NCI-H146 treated with DMSO at 0.1 percent for 48 hours (cell line): Measurements from ENCODE around the gene HEMGN.
A peak's percentile ranks its signal among the peaks of the same experiment; 100 is the strongest.
"Not testable (repeated sequence)": the region's sequence is repeated elsewhere in the genome, so short reads cannot be mapped to it uniquely, and the experiment has no call there.

Source experiments
- DNase-seq: peaks from one replicate; lab custom pipeline; 2025; ENCODE audit not compliant: unreplicated experiment; lab: John Stamatoyannopoulos, UW

The HEMGN gene, protein sequence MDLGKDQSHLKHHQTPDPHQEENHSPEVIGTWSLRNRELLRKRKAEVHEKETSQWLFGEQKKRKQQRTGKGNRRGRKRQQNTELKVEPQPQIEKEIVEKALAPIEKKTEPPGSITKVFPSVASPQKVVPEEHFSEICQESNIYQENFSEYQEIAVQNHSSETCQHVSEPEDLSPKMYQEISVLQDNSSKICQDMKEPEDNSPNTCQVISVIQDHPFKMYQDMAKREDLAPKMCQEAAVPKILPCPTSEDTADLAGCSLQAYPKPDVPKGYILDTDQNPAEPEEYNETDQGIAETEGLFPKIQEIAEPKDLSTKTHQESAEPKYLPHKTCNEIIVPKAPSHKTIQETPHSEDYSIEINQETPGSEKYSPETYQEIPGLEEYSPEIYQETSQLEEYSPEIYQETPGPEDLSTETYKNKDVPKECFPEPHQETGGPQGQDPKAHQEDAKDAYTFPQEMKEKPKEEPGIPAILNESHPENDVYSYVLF

DNA sequence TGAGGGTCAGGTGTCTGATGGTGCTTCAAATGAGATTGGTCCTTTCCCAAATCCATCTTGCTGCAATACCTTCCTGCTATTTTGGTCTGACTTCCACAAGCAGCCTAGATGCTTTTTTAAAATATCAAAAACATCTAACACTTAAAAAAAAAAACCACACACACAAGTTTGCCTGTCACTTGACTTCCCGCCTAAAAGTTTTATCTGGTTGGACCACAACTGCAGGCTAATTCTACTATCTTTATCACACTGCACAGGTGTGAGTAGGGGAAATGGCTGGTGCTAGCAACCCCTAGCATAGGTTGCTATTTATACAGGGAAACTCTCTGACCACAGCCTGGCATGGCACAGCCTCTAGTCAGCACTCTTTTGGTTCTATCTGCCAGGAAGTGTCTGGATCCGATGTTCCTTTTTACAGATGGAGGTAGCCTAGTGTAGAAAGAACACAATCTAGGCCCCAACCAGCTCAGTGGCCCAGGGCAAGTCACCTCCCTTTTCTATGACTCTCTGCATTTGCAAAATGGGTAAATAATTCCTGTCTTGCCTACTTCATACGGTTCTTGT is at the start of gene HEMGN:
Gene HEMGN (minus strand): TSS at position 92 of the 564 bp plus-strand sequence. CDS start 36 bp downstream, at position 56.
- no peak for DNase-seq

DNA sequence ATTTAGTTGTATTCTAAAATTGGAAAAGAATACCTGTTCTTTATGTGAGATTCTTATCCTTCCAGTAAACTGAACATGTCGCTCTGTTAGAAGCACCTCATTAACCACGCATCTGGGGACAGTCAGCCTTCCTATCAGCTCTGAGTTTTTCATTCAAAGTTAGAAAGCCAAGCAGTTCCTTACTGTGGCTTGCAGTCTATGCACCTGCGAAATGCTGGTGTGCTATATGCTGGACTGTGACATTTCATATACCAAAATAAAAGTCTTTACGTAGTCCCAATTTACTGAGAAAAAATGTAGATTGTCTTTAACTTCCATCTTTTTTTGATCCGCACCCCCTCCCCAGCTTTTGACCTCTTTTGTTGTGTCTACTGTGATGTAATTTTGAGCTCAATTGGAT is 49.5 kb upstream of the HEMGN start:
- no peak for DNase-seq

DNA sequence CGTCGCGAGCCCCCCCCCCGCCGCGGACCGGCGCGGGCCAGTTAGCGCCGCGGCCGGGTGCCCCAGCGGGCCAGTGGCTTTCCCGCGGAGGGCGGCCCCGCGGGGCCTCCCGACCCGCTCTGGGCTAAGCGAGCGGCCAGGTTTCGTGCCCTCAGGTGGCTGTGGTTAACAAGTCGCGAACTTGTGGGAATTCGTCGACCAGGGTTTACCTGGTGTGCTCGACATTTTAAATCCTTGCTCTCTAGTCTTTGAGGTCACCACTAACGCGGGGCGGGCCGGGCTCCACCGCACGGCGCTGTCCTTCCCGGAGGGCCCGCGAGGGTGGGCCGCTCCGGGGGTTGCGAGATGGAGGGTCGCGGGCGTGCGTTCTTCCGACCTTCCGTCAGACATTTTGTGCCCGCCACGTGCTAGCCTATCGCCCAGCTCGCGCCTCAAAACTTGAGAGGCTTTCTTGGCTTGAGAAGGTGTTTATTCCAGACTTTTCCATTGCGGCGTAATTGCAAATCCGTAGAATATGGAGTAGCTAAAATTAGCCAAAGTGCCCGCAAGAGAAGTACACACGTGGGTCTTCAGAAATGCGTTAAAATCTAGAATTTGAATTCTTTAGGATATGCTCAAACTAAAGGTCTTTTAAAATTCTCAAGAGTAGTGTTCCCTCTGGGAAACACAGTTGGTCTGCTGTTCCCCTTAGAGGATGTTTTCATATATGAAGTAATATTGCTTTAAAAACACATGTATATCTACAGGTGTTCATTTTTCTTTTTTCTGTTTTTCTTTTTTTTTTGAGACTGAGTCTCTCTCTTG is 47.3 kb upstream of the HEMGN start:
- DNase-seq = no peak

DNA sequence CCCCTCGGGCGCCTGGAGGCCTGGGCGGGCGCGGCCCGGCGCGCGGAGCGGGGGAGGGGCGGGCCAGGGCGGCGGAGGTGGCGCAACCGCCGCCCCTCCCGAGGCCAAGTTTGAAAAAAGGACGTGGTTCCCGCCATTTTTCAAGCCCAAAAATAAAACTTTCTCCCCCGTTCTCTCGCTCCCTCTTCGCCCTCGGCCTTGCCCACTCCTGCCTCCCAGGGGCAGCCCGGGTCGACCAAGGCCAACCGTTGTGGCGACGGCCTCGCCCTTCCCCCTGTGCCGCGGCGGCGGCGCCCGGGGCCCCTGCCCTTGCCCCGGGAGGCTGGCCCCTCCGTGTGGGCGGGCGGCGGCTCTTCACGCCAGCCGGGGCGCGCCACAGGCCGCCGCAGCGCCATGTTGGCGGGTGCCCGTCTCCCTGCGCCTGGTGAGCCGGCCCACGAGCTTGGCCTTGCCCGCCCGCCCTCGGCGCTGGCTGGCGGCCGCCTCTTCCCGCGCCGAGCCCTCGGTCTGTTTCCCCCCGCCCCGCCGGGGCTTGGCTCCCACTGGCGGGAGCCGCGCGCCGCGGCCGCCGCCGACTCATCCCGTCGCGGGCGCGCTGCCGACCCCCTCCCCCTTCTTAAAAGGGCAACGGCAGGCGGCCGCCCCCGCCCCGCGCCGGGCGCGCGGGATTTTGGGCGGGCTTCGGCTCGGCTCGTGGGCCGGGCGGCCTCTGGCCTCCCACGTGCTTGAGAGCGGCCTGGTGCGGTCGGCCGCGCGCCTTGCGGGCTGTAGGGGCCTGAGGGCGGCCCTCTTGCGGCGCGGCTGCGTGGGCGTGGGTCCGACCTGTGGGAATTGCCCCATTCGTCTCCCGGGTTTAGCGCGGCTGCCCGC is 46.5 kb upstream of the HEMGN start:
- peak; percentile 8 for DNase-seq

DNA sequence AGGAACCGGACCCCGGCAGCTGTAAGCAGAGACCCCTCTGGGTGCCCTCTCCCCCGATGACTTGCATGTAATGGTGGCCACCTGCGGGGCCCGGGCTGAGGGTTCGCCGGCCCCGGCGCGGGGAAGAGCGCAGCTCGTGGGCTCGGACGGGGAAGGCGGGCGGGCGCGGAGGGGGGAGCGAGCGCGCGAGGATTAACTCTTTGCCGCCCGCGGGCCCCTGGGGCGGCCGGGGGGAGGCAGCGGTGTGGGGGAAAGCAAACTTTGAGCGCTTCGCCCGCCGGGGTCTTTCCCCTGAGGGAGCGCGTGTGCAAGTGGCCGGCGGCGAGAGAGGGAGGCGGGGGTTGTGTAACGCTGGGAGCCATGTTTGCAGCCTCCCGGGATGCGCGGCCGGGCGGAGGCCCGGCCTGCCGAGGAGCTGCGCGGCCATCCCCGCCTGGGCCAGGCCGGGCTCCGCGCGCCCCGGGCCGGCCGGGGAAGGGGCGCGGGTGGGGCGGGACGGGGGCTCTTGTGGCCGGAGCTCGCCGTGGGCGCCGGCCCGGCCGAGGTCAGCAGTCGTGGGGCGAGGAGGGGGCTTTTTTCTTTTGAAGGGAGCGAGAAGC is 45.7 kb upstream of the HEMGN start:
- DNase-seq = no peak

DNA sequence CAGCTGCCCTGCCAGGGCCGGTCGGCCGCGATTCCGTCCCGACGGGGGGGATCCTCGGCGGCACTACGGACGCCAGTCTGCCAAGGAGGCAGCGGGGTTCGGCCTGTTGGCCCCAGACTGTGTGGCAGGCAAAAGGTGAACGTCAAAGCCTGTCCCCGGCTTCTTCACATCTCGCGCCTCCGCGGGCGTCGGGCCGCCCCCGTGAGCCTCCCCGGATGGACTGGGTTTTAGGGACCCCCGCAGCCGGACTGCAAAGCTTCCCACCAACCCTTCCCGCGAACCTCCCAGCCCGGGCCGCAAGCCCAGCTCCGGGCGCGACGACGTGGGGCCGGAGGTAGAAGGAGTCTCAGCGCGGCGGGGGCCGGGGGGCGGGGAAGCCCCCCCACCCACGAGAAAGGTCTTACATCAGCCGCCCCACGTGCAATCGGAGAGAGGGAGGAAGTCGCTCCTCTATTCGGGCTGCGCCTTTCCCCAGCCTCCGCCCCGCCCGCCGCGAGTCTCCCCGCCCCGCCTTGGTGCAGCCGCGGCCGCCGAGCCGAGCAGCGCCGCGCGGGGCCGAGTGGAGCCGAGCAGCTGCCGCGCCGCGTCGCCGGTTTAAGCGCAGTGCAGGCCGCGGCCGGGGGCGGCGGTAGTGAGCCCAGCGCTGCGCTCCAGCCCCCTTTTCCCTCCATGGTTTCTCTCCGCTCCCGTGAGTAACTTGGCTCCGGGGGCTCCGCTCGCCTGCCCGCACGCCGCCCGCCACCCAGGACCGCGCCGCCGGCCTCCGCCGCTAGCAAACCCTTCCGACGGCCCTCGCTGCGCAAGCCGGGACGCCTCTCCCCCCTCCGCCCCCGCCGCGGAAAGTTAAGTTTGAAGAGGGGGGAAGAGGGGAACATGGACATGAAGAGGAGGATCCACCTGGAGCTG is 45.0 kb upstream of the HEMGN start, which contains the start of gene ANP32B:
Gene ANP32B (plus strand): TSS at position 659 of the 906 bp plus-strand sequence. CDS start 215 bp downstream, at position 874.
- peak; percentile 54 for DNase-seq

DNA sequence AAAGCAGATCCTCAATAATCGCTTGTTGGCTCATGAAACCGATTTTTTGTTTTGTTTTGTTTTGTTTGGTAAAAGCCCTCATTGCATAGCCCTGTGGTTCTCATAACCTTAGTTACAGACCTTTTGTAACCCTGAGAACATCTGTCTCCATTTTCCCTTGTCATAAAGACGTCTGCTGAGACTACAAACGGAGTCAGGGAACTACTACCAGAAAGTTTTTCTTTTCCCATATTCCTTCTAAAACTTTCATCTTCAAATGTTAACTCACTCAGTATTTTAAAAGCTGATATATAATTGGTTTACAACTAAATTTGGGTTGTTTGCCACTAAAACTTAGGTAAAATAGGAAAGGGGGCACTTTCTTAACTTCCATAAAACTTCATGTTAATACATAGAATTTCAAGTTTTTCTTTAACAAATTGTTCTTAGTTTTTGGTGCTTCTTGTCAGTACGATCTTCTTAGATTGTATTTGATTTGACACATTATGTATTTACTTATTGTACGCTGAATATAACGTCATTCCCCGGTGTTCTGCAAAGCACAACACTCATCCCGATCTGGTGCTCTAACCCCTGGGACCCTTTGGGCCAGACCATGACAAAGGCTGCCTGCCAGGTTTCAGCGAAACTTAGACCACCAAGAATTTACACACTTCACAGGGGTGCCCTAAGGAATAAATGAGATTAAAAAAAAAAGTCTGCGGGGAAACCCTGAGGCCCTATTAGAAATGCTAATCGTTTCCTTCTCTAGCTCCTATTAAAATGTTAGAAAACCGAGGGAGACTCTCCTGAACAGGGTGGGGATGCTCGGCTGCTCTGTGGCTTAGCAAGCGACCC is 44.1 kb upstream of the HEMGN start:
- no peak for DNase-seq

DNA sequence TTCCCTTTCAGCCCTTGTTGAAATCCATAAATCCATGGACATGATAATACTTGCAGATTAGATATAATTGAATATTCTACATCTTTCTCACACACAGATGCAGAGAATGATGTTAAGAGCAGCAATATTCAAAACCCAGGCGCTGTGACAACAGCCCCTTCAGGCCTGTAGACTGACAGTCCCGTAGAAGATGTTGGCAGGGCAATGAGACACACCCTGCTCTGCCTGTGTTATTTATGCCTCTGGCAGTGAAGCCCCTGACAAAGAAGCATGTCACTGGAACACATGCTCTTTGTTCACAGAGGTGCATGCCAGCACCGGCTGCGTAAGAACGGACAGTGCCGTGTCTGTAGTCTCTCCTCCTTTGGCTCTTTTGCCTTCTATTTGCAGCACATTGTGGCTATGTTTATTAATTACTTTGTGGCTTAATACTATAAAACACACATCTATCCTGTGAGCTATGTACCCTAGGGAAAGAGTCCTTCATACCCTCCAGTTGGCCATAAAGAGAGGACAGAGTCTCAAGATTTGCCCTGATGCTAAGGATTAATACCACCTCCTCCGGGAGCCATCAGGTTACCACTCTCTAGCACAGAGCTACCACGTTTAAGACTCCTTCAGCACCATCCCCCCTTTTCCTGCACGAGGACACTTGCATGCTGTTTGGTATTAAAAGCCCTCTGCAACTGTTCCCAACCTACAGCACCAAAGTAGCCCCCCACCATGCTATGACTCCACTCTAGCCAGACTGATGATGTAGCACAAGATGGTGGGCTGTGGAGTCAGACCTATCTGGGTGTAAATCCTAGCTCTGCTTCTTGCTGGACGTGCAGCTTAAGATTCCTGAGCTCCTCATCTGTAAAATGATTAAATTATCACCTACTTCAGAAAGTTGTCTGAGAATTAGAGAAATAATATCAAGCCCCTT is 43.2 kb upstream of the HEMGN start:
- DNase-seq = no peak

DNA sequence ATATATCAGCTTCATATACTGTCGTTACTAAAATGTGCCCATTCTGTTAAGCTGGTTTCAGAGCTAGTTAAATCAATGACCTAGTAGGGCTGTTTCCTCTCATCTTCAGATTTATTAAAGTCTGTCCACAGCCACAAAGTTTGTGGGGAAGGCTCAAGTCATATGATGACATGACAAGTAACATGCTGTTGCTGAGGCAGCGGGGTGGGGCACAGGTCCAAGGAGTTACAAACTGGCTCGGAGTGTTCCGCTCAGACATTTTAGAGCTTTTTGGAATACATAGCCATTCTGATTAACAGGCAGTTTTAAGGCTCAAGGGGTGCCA is 42.5 kb upstream of the HEMGN start:
- no peak for DNase-seq

DNA sequence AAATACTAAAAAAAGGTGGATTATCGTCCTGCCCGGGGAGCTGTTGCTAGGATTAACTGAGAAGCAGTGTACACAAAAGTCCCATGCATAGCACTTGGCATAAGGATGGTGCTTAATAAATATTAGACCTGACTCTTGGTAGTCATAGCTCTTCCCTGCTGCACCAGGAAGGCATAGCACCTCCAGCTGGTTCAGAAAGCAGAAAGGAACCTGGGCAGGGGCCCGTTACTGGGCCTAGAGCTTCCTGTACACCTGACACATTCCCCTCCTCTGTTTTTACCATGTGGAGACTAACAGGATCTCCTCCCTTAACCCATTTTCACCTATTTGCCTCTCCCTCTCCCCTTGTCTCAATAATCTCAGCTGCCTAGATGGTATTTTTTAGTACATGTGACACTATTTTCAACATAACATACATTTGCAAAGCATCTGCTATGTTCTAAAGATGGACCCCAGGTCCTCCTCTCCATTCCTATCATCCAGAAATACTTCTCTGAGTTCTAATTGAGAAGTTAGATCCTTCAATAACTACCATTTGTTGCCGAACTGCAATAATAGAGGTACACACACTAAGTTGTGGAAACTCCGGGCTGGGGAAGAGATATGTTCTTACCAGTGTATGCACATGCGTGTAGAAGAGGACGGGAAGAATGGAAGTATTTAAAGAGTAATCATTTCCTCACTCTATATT is 42.0 kb upstream of the HEMGN start:
- DNase-seq = no peak

DNA sequence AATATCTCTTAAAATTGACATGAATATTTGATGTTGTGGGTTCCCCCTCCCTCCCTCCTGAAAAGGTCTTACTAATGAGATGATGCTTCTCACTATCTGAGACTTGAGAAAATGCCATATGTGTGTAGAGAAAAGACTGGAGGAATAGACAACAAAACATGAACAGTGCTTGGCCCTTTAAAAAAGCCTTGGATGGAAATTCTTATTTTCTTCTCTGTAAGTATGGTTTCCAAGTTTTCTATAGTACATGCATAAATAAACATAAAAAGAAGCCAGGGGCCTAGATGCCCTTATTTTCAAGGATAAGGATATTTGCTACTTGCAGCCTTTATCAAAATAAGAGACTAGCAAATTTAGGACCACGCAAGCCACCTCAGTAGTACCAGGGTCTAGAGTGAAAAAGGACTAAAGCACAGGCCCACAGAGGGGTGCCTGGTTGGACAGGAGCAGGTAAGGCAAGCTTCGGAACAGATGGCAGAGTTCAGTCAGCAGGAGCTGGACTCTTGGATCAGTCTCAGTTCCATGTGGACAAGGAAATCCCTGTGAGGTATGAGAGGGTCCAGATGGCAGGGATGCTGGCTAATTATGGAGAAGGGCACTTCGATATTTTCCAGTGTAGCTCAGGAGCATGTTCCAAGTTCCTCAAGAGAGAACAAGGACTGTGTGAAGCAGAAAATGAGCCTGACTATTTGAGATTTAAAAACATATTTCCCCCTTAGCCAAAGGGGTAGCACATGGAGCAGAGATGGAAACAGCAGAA is 40.6 kb upstream of the HEMGN start:
- no peak for DNase-seq

DNA sequence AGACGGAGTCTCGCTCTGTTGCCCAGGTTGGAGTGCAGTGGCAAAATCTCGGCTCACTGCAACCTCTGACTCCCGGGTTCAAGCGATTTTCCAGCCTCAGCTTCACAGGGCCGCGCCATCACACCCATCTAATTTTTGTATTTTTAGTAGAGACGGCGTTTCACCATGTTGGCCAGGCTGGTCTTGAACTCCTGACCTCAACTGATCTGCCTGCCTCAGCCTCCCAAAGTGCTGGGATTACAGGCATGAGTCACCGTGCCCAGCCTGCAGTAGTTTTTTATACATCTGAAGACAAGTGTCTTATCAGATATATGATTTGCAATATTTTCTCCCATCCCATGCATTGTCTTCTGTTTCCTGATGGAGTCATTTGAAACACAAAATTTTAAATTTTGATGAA is 38.7 kb upstream of the HEMGN start:
- DNase-seq = not testable (repeated sequence)

DNA sequence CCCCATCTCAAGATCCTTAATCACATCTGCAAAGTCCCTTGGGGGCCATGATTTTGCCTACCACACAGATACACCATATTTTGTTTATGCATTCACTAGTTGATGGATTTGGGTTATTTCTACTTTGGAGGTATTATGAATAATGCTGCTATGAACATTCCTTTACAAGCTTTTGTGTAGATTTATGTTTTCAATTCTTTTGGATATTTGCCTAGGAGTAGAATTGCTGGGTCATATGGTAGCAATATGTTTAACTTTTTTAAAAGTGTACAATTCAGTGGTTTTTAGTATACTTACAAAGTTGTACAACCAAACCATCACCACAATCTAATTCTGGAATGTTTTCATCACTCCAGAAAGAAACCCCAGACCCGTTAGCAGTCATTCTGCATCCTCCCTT is 37.4 kb upstream of the HEMGN start:
- DNase-seq = no peak

DNA sequence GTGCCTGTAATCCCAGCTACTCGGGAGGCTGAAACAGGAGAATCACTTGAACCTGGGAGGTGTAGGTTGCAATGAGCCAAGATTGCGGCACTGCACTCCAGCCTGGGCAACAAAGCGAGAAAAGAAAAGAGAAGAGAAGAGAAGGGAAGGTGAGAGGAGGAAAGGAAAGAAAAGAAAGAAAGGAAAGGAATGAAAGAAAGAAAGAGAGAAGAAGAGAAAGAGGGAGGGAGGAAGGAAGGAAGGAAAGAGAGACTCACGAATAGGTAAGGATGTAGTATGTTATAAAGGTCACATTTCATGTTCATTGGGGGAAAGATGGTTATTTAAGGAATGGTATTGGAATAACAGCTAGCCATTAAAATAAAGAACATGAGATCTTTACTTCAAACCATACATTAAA is 34.8 kb upstream of the HEMGN start:
- no peak for DNase-seq

DNA sequence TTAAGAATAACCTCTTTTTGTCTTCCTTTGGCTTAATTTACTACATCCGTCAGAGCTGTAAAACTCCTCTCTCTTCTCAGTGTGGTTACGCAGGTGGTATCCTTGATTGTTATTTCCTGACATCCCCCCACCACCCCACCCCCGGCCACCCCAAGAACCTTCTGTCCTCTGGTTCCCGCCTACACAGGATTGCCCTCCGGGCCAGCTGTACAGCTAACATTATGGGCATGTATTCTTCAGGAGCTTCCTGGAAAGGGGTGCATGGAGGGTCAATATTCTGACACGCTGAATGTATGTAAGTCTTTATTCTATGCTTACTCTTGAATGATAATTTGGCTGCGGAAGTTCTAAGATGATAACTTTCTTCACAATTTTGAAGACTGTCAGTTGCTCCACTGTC is 32.2 kb upstream of the HEMGN start:
- no peak for DNase-seq

DNA sequence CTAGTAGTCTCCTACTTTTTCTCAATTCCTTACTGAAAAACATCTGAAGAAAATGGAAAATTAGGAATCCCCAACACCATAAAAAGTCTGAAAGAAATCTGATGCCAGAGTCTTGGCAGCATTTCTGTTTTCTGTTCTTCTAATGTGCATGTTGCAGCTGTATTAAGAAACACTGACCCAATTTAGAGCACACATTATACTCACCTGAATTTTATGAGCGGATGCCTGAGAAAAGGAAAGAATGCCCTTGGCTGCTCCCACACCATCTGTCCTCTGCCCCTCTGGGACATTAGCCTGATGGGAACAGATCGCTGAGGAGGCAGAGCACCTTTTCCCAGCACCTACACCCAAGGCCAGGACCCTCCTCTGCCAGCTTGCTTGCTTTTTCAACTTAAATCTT is 31.0 kb upstream of the HEMGN start:
- no peak for DNase-seq
